Measurements from ENCODE around the gene NUMB.
A peak's percentile ranks its signal among the peaks of the same experiment; 100 is the strongest.

The NUMB gene

DNA sequence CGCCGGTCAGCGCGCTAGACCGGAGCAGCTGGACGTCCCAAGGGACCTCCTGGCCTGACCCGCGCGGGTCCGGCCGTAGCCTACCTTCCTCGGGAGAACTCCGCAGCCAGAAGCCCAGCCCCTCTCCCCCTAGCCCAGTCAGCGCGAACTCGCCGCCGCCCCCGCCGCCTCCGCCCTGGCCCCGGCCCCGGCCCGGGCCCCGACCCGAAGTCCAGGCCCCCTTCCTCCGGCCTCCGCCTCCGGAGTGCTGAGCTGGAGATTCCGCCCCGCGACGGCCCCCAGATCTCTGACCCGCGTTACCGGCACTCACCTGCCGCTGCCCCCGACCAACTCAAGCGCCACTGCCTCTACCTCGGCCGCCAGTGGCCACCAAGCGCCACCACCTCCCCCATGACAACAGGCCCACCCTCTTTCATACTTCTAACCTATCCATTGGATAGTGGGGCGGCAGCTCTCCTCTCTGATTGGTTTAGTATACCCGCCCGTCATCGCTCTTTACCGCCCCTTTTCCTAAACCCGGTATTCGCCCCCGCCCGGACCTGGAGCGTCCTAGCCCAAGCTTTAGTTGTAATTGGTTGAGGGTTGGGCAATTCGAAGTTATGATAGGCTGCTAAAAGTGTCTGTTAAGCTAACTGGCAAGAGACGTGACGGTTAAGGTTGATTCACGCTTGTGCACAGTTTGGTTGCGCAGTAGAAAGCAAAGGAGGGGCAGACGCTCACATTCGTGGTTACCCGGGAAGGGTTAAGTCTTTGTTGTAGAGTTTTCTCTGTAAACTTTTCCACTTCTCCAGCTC, at the start of gene NUMB:
TSS of gene NUMB (minus strand) at position 364 of the 794 bp plus-strand sequence. CDS start 102,795 bp downstream, outside the sequence.
- peak; percentile 97 for DNase-seq

DNA sequence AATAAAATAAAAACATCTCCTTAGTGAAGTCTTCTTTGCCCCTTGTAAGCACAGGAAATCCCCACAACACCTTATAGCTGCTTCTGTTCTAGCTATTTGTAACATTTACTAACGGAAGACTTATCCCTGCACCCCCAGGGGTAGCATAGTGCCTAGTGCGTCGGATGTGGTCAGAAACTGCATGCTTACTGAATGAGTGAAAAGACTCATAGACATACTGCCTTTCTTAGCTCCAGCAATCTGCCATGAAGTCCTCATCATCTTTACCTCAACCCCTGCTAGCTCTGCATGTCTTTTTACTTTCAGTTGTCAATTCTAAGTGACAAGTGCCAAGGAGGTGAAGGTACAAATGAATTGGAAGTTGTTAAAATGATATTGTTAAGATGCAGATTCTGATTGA, 45.3 kb upstream of the NUMB start:
- DNase-seq, result no peak

DNA sequence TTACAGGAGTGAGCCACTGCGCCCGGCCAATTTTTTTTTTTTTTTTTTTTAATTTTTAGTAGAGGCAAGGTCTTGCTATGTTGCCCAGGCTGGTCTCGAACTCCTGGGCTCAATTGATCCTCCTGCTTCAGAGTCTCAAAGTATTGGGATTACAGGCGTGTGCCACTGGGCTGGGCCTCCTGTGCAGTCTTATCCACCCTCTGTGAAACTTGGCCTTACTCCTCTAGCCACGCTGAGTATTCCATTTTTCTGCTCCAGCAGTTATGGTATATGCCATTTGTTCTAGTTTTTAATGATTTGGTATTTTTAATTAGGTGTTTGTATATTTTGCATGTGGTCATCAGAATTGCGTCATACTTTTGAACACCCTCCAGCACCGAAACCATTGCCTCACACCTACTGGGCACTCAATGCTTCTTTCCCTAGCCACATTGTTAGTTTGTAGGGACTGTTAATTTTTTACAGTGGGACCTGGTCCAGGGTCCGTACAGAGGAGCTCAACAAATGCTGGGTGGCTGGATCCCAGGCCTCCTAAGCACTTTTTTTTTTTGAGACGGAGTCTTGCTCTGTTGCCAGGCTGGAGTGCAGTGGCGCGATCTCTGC, 43.8 kb upstream of the NUMB start:
- DNase-seq, result no peak

DNA sequence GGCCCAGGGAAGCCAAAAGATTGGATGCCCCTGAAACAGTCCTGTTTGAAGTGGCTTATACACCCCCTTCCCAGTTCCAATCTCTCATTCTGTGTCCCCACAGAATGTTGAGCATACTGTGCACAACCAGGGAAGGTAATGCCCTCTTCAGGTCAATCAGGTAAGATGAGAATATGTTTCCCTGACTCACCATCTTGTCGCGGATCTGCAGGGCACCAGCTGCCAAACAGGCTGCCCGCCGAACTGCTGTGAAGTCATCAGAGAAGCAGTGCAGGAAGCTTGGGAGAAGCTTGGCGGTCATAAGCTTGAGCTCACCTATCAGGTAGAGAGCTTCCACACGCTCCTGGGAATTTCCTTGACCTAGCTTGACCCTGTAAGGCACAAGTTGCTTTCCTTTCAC, 42.0 kb upstream of the NUMB start:
- DNase-seq, result no peak

GRCh38 chr14:73494593-73494992, 36.2 kb upstream of the NUMB start:
- no peak for DNase-seq

DNA sequence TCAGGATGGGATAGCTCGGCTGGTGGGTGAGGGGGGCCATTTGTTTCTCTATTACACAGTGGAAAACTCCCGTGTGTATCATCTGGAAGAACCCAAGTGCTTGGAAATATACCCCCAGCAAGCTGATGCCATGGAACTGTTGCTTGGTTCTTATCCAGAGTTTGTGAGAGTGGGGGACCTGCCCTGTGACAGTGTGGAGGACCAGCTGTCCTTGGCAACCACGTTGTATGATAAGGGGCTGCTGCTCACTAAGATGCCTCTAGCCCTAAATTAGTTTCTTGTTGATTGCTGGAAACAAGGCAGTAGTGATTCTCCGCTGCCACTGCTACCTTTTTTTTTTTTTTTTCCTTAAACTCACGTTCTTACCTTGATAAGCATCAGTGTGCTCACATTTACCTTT, 34.3 kb upstream of the NUMB start:
- no peak for DNase-seq

DNA sequence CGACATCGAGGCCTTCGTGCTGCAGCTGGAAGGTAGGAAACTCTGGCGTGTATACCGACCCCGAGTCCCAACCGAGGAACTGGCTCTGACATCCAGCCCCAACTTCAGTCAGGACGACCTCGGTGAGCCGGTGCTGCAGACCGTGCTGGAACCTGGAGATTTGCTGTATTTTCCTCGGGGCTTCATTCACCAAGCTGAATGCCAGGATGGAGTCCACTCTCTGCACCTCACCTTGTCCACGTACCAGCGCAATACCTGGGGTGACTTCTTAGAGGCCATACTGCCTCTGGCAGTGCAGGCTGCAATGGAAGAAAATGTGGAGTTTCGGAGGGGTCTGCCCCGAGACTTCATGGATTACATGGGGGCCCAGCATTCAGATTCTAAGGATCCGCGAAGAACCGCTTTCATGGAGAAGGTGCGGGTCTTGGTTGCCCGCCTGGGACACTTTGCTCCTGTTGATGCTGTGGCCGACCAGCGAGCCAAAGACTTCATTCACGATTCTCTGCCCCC, 33.8 kb upstream of the NUMB start:
- no peak for DNase-seq

DNA sequence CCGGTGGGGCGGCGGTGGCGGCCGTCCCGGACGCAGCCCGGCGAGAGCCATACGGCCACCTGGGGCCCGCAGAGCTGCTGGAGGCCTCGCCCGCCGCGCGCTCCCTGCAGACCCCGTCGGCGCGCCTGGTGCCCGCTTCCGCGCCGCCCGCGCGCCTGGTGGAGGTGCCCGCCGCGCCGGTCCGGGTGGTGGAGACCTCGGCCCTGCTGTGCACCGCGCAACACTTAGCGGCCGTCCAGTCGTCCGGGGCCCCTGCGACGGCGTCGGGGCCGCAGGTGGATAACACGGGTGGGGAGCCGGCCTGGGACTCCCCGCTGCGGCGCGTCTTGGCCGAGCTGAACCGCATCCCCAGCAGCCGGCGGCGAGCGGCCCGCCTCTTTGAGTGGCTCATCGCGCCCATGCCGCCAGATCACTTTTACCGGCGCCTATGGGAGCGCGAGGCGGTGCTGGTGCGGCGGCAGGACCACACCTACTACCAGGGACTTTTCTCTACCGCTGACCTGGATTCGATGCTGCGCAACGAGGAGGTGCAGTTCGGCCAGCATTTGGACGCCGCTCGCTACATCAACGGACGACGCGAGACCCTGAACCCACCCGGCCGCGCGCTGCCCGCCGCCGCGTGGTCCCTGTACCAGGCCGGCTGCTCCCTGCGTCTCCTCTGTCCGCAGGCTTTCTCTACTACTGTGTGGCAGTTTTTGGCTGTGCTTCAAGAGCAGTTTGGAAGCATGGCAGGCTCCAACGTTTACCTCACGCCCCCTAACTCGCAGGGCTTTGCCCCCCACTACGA, 33.1 kb upstream of the NUMB start:
- no peak for DNase-seq

DNA sequence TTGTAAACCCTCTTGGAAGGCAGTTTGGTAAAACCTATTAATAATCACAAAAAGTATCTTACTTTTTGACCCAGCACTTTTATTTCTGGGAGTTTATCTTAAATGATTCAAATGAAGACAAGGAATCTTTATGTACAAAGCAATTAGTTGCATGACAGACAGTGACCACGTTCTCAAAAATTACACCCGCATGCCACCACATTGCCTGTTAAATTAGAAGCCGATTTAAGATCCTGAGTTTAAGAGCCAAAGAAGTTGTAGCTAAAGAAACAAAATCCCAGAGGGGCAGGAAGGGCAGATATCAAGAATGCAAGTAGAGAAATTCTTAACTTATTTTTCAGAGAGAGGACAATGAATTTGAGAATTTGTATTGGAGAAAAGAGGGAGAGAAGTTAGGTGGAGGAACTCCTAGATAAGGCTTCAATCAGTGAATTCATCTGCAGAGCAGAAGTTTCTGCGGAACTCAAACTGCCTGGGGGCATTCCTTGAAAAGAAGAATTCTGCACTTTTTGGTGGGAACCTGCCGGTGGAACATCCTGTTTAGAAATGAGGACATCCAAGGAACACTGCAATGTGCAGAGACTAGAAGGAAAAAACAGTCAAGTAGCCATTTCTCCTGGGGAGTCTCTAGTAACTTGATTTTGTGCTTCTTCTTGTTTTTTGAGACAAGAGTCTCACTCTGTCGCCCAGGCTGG, 31.3 kb upstream of the NUMB start:
- no peak for DNase-seq

DNA sequence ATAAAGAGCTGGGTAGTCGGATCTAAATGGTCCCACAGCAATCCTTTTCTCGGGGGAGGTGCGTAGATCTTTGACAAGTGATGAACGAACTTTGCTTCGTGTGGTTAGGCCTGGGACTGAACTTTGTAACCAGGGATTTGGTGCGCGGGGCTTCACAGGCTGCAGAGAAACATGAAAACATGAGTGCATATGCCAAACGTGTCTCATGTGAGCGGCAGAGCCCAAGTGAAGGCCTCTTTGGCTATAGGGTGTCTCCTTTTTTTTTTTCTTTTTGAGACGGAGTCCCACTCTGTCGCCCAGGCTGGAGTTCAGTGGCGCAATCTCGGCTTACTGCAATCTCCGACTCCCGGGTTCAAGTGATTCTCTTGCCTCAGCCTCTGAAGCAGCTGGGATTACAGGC, 20.3 kb upstream of the NUMB start:
- no peak for DNase-seq

DNA sequence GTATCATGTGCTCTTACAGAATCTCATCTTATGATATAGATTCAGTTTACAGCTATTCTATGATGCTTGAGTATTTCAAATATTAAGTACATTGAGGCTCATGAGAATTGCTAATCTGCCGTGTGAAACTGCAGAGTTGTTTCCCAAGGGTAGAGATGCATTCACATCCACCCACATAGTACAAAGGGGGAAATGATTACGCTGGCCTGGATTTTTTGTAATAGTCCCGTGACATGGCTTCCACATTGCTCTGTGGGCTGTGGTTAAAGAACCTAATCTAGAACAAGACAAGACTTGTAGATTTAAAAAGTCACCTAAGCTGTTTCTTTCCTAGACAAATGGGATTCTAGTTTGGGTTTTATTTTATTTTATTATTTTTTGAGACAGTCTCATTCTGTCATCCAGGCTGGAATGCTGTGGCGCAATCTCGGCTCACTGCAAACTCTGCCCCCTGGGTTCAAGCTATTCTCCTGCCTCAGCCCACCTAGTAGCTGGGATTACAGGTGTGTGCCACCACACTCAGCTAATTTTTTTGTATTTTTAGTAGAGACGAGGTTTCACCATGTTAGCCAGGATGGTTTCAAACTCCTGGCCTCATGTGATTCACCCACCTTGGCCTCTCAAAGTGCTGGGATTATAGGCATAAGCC, 19.4 kb upstream of the NUMB start:
- no peak for DNase-seq

- DNase-seq, result no peak
Measured at GRCh38 chr14:73476451-73476931, 18.1 kb upstream of the NUMB start.

DNA sequence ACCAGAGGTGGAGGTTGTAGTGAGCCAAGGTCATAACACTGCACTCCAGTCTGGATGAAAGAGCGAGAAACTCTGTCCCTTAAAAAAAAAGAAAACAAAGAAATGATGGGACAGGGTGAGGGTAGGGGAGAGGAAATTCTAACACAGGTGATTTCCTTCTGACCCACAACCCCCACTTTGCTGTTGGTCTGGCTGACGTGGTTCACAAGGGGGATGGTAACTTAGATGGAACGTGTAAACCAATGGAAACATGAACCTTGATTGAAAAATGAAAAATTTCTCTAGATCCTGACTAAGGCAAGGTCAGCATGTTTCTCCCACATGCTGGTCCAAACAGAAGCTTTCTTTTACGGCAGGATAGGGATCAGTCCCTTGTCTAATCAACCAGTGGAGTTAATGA, 16.6 kb upstream of the NUMB start:
- DNase-seq, result no peak

- no peak for DNase-seq
Measured at GRCh38 chr14:73472185-73473114, 14.1 kb upstream of the NUMB start.

DNA sequence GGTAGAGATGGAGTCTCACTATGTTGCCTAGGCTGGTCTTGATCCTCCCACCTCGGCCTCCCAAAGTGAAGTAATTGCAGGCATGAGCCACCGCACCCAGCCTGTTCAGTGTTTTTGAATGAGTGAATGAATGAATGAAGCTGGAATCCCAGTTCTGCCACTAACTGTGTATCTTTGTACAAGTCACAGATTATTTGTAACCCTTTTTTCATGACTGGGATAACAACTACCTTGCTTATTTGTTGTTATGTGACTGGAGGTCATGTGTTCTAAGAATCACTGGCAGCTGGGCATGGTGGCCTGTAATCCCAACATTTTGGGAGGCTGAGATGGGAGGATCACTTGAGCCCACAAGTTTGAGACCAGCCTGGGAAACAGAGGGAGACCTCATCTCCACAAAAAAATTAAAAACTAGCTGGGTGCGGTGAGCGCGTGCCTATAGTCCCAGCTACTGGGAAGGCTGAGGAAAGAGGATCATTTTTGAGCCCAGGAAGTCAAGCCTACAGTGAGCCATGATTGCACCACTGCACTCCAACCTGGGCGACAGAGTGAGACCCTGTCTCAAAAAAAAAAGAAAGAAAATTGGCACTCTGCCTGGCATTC, 13.3 kb upstream of the NUMB start:
- no peak for DNase-seq

GRCh38 chr14:73468828-73469375, 10.6 kb upstream of the NUMB start:
- DNase-seq, result no peak

GRCh38 chr14:73467800-73468199, 9.5 kb upstream of the NUMB start:
- DNase-seq, result no peak

DNA sequence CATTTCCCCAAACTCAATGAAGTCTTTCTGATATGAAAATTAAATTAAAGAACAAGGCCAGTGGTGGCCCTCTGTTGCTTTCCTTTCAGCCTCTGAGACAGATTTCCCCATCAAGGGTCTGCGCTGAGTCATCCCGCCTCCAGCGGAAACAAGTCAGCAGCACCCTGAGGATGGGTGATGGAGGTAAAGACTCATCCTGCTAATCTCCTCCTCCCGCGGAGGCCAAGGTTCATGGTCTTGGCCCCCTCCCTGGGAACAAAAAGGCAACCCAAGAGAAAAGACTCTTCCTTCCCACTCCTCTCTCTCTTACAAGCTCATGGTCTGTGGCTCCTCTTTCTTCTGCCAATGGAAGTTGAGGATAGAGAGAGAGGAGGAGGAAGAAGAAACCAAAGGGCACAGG, 9.0 kb upstream of the NUMB start:
- no peak for DNase-seq

- no peak for DNase-seq
Measured at GRCh38 chr14:73466861-73467260, 8.5 kb upstream of the NUMB start.

- no peak for DNase-seq
Measured at GRCh38 chr14:73465823-73466532, 7.6 kb upstream of the NUMB start.

Data from NCI-H1048 (cell line).